H9 (cell line): ENCODE measurements around the gene AKT1S1. TPM values are rescaled to one million over a fixed set of nuclear protein-coding genes. Genes with fewer than 3 reads are reported as not detected.

Experiments used
- DNase-seq: peaks from one replicate; pipeline ENCODE4 v3.0.0-alpha.2; 2017
- H2AFZ ChIP-seq: one replicate; pipeline ENCODE4 v1.6.1; 2013; ENCODE audit warnings: mild to moderate bottlenecking, low read length, control low read depth, moderate library complexity
- H2AK5ac ChIP-seq: 2 replicates; pipeline ENCODE4 v1.6.1; 2013; ENCODE audit warnings: low read length, control low read depth, mixed read lengths; ENCODE audit not compliant: insufficient read length
- H2BK120ac ChIP-seq: one replicate; pipeline ENCODE4 v1.6.1; 2013; ENCODE audit warnings: low read depth, mild to moderate bottlenecking, low read length, control low read depth, inconsistent platforms; ENCODE audit not compliant: poor library complexity, severe bottlenecking
- H2BK12ac ChIP-seq: 2 replicates; pipeline ENCODE4 v1.6.1; 2013; ENCODE audit warnings: low read length, control low read depth, mixed read lengths, low read depth; ENCODE audit not compliant: insufficient read length
- H2BK15ac ChIP-seq: 2 replicates; pipeline ENCODE4 v1.6.1; 2013; ENCODE audit warnings: low read depth, low read length, control low read depth
- H2BK20ac ChIP-seq: one replicate; pipeline ENCODE4 v1.6.1; 2013; ENCODE audit warnings: low read depth, mild to moderate bottlenecking, low read length, control low read depth, inconsistent platforms; ENCODE audit not compliant: poor library complexity, severe bottlenecking
- H2BK5ac ChIP-seq: 2 replicates; pipeline ENCODE4 v1.6.1; 2013; ENCODE audit warnings: low read length, control low read depth, mixed read lengths; ENCODE audit not compliant: insufficient read length
- H3K14ac ChIP-seq: 2 replicates; pipeline ENCODE4 v1.6.1; 2013; ENCODE audit warnings: low read length, control low read depth; ENCODE audit not compliant: insufficient read depth
- H3K18ac ChIP-seq: 2 replicates; pipeline ENCODE4 v1.6.1; 2013; ENCODE audit warnings: low read depth, mild to moderate bottlenecking, mixed read lengths, low read length, control low read depth; ENCODE audit not compliant: insufficient read length
- H3K23ac ChIP-seq: 2 replicates; pipeline ENCODE4 v1.6.1; 2013; ENCODE audit warnings: low read length, control low read depth, mixed read lengths, low read depth; ENCODE audit not compliant: insufficient read length
- H3K23me2 ChIP-seq: 2 replicates; pipeline ENCODE4 v1.6.1; 2013; ENCODE audit warnings: low read depth, mild to moderate bottlenecking, mixed read lengths, low read length, control low read depth; ENCODE audit not compliant: insufficient read length, poor library complexity, severe bottlenecking
- H3K27ac ChIP-seq: 2 replicates; pipeline ENCODE4 v1.5.1; 2013; ENCODE audit warnings: low read length, control low read depth, mixed read lengths, low read depth; ENCODE audit not compliant: insufficient read length
- H3K27me3 ChIP-seq: 2 replicates; pipeline ENCODE4 v1.6.1; 2013; ENCODE audit warnings: low read length, control low read depth, inconsistent platforms; ENCODE audit not compliant: insufficient read depth
- H3K4ac ChIP-seq: 2 replicates; pipeline ENCODE4 v1.6.1; 2013; ENCODE audit warnings: low read depth, mild to moderate bottlenecking, control low read depth, inconsistent platforms, low read length, moderate library complexity
- H3K4me1 ChIP-seq: 2 replicates; pipeline ENCODE4 v1.6.1; 2013; ENCODE audit warnings: low read length, control low read depth, inconsistent platforms; ENCODE audit not compliant: insufficient read depth
- H3K4me2 ChIP-seq: 2 replicates; pipeline ENCODE4 v1.6.1; 2013; ENCODE audit warnings: low read length, control low read depth, mixed read lengths; ENCODE audit not compliant: insufficient read length, insufficient read depth
- H3K56ac ChIP-seq: 2 replicates; pipeline ENCODE4 v1.6.1; 2013; ENCODE audit warnings: low read depth, mild to moderate bottlenecking, mixed read lengths, low read length, control low read depth; ENCODE audit not compliant: insufficient read length
- H3K79me1 ChIP-seq: 2 replicates; pipeline ENCODE4 v1.6.1; 2013; ENCODE audit warnings: low read depth, mild to moderate bottlenecking, moderate library complexity, low read length, control low read depth, inconsistent platforms; ENCODE audit not compliant: insufficient read depth, poor library complexity, severe bottlenecking
- H3K79me2 ChIP-seq: 2 replicates; pipeline ENCODE4 v1.6.1; 2013; ENCODE audit warnings: low read length, control low read depth, inconsistent platforms; ENCODE audit not compliant: insufficient read depth
- H3K9ac ChIP-seq: 2 replicates; pipeline ENCODE4 v1.6.1; 2013; ENCODE audit warnings: low read length, control low read depth, mixed read lengths; ENCODE audit not compliant: insufficient read length; ENCODE audit errors: extremely low read depth
- H3K9me3 ChIP-seq: one replicate; pipeline ENCODE4 v1.6.1; 2013; ENCODE audit warnings: low read depth, low read length, inconsistent platforms; ENCODE audit not compliant: control insufficient read depth
- H3T11ph ChIP-seq: one replicate; pipeline ENCODE4 v1.6.1; 2013; ENCODE audit warnings: mild to moderate bottlenecking, low read length, control low read depth, inconsistent platforms
- H4K20me1 ChIP-seq: one replicate; pipeline ENCODE4 v1.6.1; 2013; ENCODE audit not compliant: control insufficient read depth, insufficient read length, insufficient read depth
- H4K5ac ChIP-seq: 2 replicates; pipeline ENCODE4 v1.6.1; 2013; ENCODE audit warnings: low read depth, mild to moderate bottlenecking, mixed read lengths, low read length, control low read depth; ENCODE audit not compliant: insufficient read length
- H4K8ac ChIP-seq: replicated peaks from 2 replicates; pipeline ENCODE4 v1.6.1; 2013; ENCODE audit warnings: low read length, control low read depth, mixed read lengths, low read depth; ENCODE audit not compliant: insufficient read length
- H4K91ac ChIP-seq: 2 replicates; pipeline ENCODE4 v1.6.1; 2013; ENCODE audit warnings: low read depth, mild to moderate bottlenecking, moderate library complexity, mixed read lengths, low read length, control low read depth; ENCODE audit not compliant: insufficient read length
- H3K27ac Mint-ChIP-seq, 3 experiments: 2 replicates in 2 of 3; 3 replicates in 1 of 3; pipeline ENCODE4 v1.8.0; 2020 to 2021; ENCODE audit warnings: mixed read lengths in 3 of 3, mild to moderate bottlenecking in 1 of 3, moderate library complexity in 1 of 3
- H3K27me3 Mint-ChIP-seq: 2 replicates; pipeline ENCODE4 v1.8.0; 2021; ENCODE audit warnings: low read depth, mild to moderate bottlenecking, moderate library complexity, mixed read lengths
- H3K36me3 Mint-ChIP-seq, 3 experiments: 2 replicates in 2 of 3; 3 replicates in 1 of 3; pipeline ENCODE4 v1.8.0; 2020 to 2021; ENCODE audit warnings: low read depth in 3 of 3, mixed read lengths in 3 of 3; ENCODE audit not compliant: insufficient read depth in 1 of 3
- H3K4me1 Mint-ChIP-seq, 2 experiments: 2 replicates each; pipeline ENCODE4 v1.8.0; 2020; ENCODE audit warnings: mixed read lengths in 2 of 2
- H3K4me3 Mint-ChIP-seq, 2 experiments: 2 replicates in 1 of 2; 3 replicates in 1 of 2; pipeline ENCODE4 v1.8.0; 2020 to 2021; ENCODE audit warnings: mild to moderate bottlenecking in 2 of 2, mixed read lengths in 2 of 2, moderate library complexity in 1 of 2
- H3K9me3 Mint-ChIP-seq, 2 experiments: 2 replicates in 1 of 2; 3 replicates in 1 of 2; pipeline ENCODE4 v1.8.0; 2020; ENCODE audit warnings: mild to moderate bottlenecking in 2 of 2, mixed read lengths in 2 of 2, moderate library complexity in 1 of 2
- WGBS: extraction: QIAGEN DNeasy Blood & Tissue Kit; methylation state at CpG from one replicate; pipeline ENCODE4 v1.1.7; 2013; ENCODE audit warnings: missing lambda C conversion rate, low lambda C conversion rate, mixed read lengths; ENCODE audit not compliant: insufficient read length; ENCODE audit errors: extremely low coverage; 5-methylcytosine and 5-hydroxymethylcytosine counted together
- total RNA-seq: library from RNA; stranded (reverse); gene quantifications from 2 replicates; pipeline ENCODE4 v1.2.1, GENCODE V29; 2021
- TF ChIP-seq, protein P1 (sequence below): fragments of 200-600 bp; sonication (generic); conservative IDR thresholded peaks from 3 replicates; pipeline ENCODE4 v1.8.0; 2021; ENCODE audit warnings: antibody characterized with exemption, mild to moderate bottlenecking

AKT1S1 gene
- total RNA-seq, 1 experiment from 2014 or later = 43.5 TPM

DNA sequence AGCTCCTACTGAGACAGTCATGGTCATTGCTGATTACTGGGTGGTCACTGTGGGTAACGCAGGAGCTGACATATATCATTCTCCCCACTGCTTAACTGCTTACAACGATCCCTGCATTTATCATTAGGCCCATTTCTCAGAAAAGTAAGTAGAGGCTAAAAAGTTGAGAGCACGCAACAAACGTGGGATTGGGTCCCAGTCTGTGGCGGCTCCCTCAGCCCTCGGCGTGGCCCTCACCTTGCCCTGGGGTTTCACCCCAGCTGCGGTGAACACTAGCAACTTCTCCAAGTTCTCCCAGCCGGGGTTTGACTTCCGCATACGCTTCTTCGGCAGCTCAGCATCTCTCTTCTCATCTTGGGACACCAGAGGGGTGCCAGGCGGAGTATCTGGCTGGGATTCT is 12.3 kb downstream of the AKT1S1 start:
- H3K9me3 ChIP-seq = no peaks in the 10 kb centered on the region
- H2BK15ac ChIP-seq = no peak overlapping the region
- no peak overlapping the region for H2BK5ac ChIP-seq
- no peak overlapping the region for H3K14ac ChIP-seq
- H4K91ac ChIP-seq = no peak overlapping the region
- H3K27me3 ChIP-seq = no peaks in the 10 kb centered on the region
- H3K79me1 ChIP-seq = peaks cover 5% of the 10 kb centered on the region
- H3K9ac ChIP-seq = no peak overlapping the region
- H3K23me2 ChIP-seq = peaks cover 11% of the 10 kb centered on the region
- no peak for DNase-seq
- TF ChIP-seq, protein P1, sequence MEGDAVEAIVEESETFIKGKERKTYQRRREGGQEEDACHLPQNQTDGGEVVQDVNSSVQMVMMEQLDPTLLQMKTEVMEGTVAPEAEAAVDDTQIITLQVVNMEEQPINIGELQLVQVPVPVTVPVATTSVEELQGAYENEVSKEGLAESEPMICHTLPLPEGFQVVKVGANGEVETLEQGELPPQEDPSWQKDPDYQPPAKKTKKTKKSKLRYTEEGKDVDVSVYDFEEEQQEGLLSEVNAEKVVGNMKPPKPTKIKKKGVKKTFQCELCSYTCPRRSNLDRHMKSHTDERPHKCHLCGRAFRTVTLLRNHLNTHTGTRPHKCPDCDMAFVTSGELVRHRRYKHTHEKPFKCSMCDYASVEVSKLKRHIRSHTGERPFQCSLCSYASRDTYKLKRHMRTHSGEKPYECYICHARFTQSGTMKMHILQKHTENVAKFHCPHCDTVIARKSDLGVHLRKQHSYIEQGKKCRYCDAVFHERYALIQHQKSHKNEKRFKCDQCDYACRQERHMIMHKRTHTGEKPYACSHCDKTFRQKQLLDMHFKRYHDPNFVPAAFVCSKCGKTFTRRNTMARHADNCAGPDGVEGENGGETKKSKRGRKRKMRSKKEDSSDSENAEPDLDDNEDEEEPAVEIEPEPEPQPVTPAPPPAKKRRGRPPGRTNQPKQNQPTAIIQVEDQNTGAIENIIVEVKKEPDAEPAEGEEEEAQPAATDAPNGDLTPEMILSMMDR = no peak
- H2AFZ ChIP-seq = no peak overlapping the region
- no peaks in the 10 kb centered on the region for H3K4me1 ChIP-seq
- H3K18ac ChIP-seq = no peak overlapping the region
- H3K27ac Mint-ChIP-seq = peak overlapping the region in 2 of 3 experiments; percentile 46 to 91; a peak in 2 of 7 replicates
- no peak overlapping the region for H2BK20ac ChIP-seq
- H3K36me3 Mint-ChIP-seq = peaks cover 26 to 54% (median 43%) of the 10 kb centered on the region in 3 experiments
- no peak overlapping the region for H2AK5ac ChIP-seq
- H4K20me1 ChIP-seq = no peaks in the 10 kb centered on the region
- no peak overlapping the region for H4K8ac ChIP-seq
- no peak overlapping the region for H3K56ac ChIP-seq
- no peak overlapping the region for H4K5ac ChIP-seq
- H3K9me3 Mint-ChIP-seq = peaks cover 0 to 4% of the 10 kb centered on the region in 2 experiments; a peak in 1 of 5 replicates
- H3K4me2 ChIP-seq = no peak overlapping the region
- no peak overlapping the region for H3K27ac ChIP-seq
- H2BK12ac ChIP-seq = no peak overlapping the region
- no peak overlapping the region for H3K4ac ChIP-seq
- WGBS = no CpG with 5 or more reads among the region's 13 CpGs
- peaks cover 1% of the 10 kb centered on the region; the same call in 1 of the 2 replicates for H3K27me3 Mint-ChIP-seq
- H3K4me1 Mint-ChIP-seq = peaks cover 23 to 42% of the 10 kb centered on the region in 2 experiments
- H3K79me2 ChIP-seq = no peaks in the 10 kb centered on the region; the same call in 1 of the 2 replicates
- H3K23ac ChIP-seq = no peak overlapping the region
- peak overlapping the region; percentile 95 to 98; a peak in 4 of 5 replicates for H3K4me3 Mint-ChIP-seq
- no peak overlapping the region for H2BK120ac ChIP-seq
- no peak overlapping the region for H3T11ph ChIP-seq
